ENCODE measurements around the gene FNBP1.
"Not testable (repeated sequence)": the region's sequence is repeated elsewhere in the genome, so short reads cannot be mapped to it uniquely, and the experiment has no call there.

The FNBP1 gene

DNA sequence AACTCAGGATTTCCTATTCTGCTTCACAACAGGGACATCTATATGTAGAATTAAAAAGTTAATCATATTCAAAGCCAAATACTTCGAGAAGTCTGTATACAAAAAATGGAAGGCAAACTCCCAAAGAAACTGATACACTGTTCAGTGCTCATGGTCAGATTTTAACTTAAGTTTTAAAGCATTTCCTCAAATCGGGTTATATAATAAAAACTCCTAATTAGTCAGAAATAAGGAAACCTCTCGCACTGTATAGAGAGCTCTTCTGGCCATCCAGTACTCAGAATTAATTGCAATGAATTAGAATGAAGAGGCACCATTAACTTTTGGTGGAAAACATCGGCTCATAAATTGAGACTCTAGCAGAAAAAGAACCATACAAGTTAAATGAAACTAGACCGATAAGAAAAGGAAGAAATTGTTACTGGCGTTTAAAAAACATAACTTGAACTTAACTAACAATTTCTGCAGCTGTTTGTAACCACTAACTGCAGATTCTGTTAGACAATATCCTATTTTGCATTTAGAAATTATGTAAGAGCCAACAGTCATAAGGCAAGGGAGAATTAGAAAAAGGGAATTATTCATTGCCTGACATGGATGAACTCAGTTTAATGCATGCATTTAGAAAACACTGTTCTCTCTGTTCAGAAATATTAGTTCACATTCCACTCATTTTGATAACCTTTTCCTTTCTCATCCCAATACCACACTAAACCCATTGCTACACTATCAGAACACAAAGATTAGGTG lies 96.6 kb downstream of the FNBP1 start:
- no peak for DNase-seq

DNA sequence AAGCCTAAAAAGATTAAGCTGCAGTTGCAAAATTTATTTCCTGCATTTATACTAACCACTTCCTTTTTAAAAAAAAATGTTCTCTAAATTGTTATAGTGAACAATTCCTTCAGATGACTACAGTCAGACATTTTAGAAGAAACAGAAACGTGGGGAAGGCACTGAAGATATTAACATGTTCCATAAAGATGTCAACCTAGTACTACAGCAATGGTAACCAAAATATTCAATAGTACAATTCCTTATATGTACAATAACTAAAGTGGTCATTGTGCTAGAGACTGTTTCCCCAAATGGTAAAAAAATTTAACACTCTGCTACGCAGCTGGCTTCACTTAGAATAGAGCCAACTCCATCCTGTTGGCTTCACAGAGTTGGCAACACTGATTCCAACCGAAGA lies 97.7 kb downstream of the FNBP1 start:
- DNase-seq: no peak

DNA sequence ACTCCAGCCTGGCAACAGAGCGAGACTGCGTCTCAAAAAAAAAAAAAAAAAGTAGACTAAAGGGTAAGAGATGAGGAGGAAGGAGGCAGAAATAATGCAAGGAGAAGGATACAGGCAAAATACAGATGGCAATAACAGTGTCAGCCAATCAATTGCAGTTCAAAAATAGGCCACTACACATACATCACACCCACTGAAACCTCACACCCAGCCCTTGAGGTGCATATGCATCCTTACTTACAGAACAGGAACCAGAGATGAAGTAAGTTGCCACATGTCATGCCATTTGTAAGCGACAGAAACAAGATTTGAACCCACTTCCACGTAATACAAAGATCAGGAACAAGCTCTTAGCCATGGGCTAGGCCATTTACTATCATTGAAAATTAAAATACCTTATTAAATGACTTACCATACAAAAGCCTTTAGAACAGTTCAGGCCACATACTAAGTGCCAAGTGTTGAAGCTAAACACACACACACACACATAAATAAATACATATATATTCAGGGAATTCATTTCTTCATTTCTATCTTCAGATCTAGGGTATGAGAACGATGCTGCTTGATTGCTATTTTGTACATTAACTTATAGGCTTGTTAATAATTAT lies 98.4 kb downstream of the FNBP1 start:
- DNase-seq: no peak

DNA sequence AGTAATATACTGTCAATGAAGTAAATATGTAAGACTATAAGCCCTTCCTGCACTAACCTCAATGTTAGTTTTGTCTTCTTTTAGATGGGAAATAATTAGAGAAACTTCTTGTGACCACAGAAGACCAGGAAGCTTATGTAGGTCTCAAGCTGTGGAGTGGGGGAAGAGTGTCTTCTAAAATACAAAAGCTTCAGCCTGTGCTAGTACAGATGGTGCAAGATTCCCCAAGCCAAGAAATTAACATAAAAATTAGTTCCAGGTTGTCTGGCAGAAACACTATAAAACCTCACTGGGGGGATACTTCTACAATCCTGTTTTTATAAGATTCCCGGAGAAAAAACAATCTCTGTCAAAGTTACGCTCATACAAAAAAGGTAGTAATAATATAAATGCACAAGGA lies 103.6 kb downstream of the FNBP1 start:
- DNase-seq: no peak

DNA sequence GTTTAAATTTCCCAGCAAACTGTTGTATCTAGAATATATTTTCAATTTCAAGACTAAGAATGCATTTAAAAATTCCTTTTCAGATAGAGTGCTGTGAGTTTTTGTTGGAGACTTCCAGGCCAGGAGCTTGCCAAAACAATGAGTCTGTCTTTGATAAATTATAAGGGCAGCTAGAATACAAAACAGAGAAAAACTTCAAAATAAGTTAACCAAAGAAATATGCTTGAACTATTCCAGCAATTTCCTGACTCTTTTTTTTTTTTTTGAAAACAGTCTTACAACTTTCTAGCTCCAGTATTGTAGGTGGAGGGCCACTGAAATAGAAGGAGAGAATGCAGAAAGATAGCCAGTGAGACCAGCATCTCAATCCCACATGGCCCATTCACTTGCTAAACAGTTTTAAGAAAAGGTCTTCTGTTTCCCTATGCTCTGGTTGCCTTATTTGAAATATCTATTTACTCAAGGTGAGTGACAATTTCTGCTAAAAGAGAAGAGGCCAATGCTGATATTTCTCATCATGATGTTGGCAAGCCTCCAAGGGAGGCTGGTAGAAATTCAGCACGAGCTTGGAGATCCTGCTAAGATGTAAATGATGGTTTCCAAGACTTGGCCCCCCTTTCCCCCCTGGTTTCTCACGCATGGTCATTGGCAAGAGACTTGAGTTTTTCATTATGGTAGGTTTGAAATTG lies 104.6 kb downstream of the FNBP1 start:
- DNase-seq: peak; percentile 44

DNA sequence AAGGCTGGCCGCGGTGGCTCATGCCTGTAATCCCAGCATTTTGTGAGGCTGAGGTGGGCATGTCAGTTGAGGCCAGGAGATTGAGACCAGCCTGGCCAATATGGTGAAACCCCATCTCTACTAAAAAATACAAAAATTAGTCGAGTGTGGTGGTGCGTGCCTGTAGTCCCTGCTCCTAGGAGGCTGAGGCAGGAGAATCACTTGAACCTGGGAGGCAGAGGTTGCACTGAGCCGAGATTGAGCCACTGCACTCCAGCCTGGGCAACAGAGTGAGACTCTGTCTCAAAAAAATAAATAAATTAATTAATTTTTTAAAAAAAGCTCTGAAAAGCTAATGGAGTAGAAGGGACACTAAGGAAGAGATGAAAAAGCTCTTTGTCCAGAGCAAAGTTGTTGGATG lies 105.1 kb downstream of the FNBP1 start:
- DNase-seq: not testable (repeated sequence)

DNA sequence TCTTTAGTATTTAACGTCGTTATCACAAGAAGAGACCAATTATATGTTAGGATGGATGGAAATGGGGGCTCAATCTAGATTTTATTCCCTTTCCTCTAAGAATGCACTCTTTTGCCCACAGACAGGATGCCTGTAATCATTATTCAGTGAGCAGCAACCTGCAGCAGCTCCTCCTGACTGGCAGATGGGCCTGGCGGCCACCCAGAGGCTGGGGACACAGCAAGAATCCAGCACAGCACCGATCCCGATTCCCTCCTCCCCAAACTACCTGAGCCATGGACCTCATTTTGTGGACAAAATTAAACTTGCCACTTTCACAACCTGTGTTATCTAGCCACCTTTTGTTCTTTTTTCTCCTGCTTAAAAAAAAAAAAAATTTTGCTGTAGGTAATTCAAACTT lies 106.8 kb downstream of the FNBP1 start:
- DNase-seq: no peak

DNA sequence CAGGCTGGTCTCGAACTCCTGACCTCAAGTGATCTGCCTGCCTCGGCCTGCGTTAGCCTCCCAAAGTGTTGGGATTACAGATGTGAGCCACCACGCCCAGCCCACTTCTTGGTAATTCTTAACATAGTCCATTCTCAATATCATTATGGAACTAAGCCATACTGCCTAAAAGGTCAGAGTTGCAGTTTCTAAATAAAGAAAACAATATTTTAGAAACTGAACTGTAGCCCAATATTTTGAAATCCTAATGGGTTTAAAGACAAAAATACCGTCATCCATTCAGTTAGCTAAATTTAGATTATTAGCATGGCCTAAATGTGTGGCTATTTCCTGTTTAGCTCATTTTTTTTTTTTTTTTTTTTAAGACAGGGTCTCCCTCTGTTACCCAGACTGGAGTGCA lies 108.2 kb downstream of the FNBP1 start:
- no peak for DNase-seq

DNA sequence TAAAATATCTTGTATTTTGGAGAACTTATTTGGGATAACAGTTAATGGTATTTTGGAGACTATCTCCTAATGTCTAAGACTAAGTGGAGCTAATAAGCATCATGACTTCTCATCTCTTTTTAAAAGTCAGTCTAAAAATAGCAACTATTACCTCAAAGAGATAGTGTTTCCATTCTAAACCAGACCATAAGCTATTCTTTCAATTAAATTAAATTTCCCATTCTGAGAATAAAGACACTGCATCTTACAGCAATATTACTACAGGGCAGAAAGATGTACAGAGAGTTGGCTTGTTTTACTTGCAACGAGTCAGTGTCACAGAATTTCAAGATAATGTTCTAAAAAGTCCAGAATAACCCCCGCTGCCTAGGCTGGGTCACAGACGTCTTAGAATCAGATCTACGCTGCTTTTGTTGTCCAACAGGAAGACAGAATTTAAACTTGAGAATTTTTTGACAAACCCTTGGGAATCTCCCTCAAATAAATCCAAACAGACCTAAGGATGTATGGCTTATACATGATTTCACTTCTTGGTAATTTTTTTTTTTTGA lies 108.9 kb downstream of the FNBP1 start:
- DNase-seq: no peak

DNA sequence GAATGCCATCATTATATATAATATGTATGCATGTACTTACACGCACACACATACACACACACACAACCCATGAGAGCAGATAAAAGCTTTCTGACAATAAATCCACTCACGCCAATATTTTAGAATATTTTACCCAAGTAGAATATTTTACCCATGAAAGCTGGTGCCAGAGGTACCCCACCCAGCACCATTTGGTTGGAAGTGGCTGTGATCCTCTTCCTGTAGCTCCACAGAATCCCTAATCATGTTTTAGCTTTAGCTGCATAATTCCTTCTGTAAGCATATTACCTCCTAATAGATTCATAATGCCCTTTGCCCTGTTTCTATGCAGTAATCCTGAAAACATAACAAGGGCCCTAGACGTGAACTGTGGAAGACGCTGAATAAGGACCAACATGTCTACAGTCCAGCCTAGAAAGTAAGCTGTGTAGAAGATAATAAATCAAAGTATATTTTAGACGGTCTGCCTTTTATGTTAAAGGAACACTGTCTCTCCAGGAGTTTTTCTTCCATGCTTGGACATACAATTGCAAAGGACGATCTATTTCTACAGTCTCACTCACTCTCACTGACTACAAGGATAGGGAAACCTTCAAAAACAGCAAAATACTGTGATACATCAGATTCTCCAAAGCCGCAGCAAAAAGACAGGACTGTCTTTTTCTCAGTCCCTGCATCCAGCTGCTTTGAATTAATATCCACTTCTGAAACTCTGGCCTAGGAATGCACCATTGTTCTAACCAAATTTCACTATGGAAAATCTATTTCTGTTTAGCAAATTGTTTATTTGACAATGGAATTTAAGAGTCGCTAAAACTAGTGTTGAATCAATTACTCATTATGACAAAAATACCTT lies 109.6 kb downstream of the FNBP1 start:
- peak; percentile 46 for DNase-seq

DNA sequence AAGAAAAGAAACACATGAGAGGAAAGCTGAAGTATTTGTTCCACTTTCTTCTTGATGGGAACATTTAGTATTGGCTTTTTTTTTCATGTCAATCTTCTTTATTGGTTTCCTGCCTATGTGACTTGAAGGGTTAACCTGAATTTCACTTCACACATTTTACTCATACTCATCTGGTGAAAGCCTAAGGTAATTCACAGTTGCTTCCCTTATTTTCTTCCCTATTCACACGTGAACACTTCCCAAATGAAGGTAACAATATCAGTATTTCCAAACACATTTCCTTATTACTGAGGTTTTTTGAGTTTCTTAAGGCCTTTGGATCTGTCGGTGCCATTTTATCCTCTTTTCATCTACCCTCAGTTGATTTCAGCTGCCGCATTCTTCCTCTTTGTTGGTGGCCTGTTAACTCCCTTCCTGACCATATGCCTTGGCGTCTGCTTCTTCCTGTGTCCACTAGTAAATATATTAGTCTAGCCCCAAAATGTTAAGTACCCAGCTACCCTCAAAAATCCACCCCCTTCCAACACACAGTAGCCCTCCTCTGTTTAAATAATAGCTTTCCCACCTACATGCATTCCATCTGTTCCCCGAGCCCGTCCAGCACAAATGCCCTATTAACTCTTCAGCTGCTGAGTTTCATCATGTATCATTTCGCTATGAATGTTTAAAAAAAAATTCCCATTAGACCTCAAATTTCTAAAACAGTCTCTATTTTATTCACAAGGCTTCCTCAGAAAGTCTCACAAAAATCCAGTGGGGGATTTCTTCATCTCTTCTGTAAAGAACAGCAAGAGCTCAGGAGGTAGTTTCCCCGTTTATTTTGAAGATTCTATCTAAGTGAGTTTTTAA lies 110.5 kb downstream of the FNBP1 start:
- DNase-seq: peak; percentile 15

DNA sequence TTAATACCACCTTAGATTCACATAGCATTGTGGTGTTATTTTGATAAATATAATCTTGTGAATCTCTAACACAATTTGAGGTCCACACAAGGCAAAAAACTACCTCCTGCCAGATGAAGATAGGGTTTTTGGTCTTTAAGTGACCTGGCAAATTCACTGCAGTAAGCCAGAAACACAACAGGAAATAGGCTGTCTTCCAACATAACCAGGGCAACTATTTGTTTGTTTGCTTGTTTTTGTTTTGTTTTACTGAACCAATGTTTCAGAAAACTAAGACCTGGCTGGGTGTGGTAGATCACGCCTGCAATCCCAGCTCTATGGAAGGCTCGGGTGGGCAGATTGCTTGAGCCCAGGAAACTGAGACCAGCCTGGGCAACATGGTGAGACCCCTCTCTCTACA lies 112.2 kb downstream of the FNBP1 start:
- no peak for DNase-seq

DNA sequence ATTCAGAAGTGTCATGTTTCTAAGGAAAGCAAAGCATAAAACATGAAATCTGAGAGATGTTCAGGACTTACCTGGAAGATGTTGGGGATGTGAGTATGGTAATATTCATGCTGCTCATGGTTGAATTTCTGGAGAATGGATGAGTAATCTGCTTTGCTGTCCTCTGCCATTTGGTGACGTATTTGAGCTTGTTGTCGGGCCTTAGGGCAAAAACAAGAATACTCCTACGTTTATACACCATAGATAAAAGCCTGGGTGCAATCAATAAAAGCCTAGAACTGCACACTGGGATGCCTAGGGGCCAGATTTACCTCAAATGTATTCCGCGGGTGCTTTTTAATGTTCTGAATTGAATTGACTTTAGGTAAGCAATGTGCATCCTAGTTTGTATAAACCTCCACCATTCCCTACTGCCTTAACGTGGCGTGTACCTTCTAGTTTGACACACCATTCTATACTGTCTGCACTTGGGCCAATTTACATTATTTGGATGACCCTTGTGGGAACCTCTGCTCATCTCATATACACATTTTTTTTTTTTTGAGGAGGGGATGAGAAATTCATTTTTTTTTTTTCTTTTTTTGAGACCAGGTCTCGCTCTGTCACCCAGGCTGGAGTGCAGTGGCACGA lies 113.4 kb downstream of the FNBP1 start:
- no peak for DNase-seq

DNA sequence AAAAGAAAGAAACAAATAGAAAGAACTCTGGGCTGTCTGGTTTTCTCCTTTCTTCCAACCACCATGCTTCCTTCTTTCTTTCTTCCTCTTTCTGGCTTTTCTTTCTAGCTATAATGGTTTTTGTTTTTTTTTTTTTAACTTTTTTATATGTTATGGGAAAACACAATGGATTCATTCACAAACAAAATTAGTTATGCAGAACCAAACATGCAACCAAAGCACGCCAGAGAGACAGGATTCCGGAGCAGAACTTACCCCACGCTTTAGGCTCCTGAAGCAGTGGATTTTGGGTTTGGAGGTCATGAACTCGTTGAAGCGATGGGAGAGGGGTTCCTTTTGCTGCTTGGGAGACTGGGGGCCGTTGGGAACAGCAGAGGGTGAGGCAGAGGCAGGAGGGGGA lies 119.4 kb downstream of the FNBP1 start:
- no peak for DNase-seq

DNA sequence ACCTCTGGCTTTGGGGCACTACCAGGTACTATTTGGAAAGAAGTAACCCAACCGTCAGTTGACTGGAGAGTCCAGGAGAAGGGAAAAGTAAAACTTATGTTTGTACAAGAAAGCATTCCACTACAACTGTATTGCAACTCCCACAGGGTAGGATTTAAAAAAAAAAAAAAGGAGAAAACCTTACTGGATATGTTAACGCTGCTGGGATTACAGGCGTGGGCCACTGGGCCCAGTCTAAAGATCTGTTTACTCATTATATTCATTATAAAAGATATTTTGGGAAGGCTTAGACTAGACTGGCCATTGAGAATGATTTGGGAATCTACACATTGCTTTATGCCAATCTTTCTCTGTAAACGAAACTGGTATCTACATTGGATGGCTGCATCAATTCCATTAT lies 121.1 kb downstream of the FNBP1 start:
- no peak for DNase-seq

DNA sequence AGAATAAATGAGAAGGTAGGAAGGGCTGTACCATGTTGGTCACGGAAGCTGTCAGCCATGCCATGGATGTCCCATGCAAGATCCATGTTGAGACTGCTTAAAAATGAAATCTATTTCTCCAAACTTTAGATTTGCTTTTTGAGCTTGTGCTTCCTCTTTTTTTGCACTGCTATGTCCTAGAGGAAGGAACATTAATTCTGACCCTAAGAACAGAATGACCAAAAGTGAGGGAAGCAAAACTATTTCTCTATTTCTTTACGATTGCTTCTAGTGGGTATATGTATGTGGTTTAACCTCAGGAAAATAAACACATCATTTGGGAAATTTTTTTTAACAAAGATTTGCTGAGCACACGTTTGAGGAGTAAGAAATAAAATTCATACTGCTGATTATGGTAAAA lies 123.1 kb downstream of the FNBP1 start:
- no peak for DNase-seq

DNA sequence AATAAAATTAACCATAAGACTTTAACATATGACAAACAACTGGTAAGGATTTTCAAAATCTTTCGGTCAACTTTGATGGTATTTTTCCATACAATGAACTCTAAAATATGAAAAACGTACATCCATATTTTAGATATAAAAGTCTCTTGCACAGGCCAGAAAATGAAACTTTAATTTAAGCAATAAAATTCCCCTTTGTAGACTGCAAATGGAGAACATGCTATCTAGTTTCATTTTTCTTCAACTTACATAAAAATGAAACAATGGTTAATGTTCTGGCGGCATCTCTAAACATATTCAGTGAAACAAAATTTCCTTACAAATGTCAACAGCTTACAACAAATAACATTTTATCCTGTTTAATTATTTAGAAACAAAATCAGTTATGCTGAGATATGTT lies 123.7 kb downstream of the FNBP1 start:
- DNase-seq: no peak

DNA sequence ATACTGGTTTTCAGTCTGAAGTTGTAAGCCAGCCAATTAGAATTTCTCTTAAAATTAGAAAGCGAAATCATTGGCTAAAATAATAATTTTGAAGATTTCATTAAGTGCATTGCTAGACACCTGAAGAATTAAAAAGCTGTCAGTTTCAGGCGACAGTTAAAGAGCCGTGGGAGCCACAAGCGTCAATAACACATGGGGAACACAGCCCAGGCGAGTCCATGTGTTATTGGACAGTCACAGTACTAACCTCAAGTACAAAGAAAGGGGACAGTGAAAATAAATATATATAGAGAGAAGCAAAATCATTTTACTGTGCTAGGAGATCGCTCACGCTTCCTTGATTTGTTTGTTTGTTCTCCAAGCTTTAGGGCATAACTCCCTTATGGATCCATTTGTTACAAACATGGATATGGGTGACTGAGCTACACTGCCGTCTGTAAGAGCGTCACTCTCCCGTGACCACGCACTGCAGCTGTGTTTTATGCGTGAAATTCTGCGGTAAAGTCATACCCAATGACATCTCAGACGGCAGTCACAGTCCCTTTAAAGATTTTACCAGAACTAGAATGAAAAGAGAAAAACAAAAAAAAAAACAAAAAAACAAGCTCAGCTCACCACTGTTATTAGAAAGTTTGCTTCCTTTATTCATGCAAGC lies 124.6 kb downstream of the FNBP1 start:
- no peak for DNase-seq

DNA sequence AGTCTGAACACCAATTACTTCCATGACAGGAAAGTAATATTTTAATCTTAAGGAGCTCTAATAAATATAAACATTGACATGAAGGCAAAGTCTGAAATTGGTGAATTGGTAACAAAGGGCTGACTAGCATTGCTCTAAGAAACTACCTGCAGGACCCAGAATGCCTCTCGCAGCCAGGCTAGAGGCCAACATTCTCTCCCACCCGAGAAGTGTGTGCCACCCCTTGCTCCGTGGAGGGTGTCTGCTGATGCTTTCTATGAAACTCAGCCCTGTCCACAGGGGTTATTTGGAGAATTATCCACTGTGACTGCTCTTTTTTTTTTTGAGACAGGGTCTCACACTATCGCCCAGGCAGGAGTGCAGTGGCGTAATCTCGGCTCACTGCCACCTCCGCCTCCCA lies 126.3 kb downstream of the FNBP1 start:
- DNase-seq: no peak

DNA sequence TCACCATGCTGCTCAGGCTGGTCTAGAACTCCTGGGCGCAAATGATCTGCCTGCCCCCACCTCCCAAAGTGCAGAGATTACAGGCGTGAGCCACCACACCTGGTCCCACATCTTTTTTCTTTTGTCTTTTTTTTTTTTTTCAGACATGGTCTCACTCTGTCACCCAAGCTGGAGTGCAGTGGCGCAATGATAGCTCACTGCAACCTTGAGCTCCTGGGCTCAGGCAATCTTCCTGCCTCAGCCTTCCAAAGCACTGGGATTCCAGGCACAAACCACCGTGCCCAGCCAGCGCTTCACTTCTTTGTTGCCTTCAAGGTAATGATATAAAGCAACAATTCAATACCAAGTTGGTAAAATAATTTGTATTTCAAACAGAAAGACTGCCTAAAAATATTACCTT lies 128.9 kb downstream of the FNBP1 start:
- no peak for DNase-seq
